HG02970 (cell line): ENCODE results near the gene RSKR.
"Not testable (repeated sequence)": the region's sequence is repeated elsewhere in the genome, so short reads cannot be mapped to it uniquely, and the experiment has no call there.

ENCODE experiments used
- ATAC-seq: cut with Tn5 transposase; IDR thresholded peaks from one replicate; pipeline ENCODE4 v1.9.1; 2021; ENCODE audit warnings: mild to moderate bottlenecking, moderate library complexity, moderate number of reproducible peaks; ENCODE audit not compliant: unreplicated experiment, low FRiP score

Gene RSKR

DNA sequence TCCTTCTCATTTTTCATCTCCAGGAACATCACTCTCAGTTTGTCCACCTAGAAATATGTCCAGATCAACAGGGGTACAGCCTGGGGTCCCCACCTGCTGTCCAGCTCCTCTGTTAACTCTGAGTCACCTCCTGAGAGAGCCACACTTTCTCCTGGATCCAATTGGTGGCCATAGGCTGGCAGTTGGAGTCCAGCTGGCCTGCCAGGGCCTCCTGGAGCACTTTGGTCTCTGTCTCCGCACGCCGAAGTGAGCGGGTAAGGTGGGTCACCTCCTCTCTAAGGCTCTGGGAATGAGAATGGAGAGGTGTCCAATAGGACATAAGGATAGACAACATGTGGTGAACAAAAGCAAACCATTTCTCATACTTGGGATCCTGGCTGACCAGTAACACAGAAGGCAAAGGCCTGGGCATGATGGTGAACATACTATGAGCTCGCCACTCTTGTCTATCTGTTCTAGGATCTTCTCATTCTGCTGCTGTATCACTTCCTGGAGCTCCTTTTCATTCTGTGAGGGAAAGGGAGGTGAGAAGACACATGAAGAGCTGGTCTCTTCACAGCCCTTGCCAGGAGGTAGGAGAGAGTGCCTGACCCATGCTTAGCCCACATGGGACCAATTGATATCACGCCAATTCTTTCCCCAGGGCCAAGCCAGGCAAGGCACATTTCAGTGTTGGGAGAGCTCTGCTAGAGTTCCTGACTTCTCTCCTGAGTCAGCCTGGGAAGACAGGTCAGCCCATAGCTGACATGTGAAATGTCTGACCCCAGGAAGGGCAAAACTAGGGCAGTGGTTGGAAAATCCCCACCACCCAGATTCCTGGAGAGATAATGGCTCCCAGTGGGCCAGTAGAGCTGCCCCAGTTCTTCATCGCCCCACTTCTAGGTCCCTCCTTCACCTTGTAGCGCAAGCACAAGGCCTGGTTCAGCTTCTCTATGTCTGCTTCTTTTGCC is 35.5 kb downstream of the RSKR start:
- ATAC-seq, result no peak

- ATAC-seq, result no peak
Measured at GRCh38 chr17:28577466-28577824, 36.5 kb downstream of the RSKR start.

- peak; percentile 82 for ATAC-seq
Measured at GRCh38 chr17:28576758-28577465, 37.1 kb downstream of the RSKR start, which contains the start of gene ALDOC. TSS of gene ALDOC (minus strand) at chr17:28576895. CDS start at chr17:28575532, 1,363 bp downstream.

DNA sequence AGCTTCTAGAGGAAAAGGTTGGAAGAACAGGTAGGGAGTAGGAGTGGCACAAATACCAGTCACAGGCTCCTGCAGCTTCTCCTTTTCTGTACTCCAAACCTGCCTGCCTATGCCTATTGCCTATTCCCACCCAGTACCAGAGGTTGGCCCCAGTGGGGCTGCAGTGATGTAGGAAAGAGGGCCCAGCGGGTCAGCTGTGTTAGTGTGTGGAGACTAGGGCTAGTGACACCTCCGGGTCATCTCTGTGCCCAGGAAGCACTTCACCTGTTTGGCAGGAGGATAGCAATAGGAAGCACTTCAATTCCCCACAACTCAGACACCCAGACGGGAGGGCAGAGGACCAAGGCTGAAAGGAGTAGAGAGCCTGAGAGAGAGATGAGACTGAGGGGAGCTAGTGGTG is 38.0 kb downstream of the RSKR start:
- ATAC-seq, result not testable (repeated sequence)

DNA sequence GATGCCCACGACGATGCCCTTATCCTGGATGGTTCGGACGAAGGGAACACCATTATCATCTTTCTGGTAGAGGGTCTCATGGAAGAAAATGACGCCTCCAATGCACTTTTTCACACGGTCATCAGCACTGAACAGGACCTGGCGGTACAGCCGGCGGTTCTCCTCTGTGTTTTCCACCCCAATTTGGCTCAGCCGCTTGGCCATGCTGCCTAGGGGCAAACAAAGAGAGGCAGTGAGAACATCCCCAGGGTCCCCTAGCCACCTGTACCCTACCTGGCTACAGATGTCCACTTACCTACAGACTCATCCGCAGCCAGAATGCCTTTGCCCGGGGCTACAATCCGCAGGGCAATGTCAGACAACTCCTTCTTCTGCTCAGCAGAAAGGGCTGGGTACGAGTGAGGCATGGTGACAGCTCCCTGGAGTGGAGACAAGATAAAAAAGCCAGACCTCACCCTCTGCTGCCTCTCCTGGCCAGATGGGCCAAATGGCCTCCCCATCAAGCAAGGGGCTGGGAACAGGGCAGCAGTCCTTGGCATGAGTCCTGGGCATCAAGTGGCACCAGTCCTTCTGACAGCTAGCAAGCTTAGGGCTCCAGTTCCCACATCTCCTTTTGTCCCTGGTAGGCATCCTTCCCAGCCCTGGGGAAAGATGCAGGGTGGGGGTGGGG is 38.7 kb downstream of the RSKR start:
- ATAC-seq, result no peak

DNA sequence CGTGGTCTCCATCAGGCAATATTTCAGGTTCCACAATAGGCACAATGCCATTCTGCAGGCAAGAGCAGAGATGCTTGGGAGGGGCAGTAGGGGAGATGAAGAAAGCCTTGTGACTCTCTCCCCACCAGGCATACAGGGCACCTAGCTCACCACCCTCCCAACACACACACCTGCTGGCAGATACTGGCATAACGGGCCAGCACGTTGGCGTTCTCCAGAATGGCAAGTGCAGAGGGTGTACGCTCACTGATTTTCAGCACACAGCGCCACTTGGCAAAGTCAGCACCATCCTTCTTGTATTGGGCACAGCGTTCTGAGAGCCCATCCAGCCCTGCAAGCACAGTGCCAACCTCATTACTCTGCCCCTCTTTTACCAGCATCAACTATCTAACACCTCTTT is 39.5 kb downstream of the RSKR start:
- no peak for ATAC-seq

- ATAC-seq, result no peak
Measured at GRCh38 chr17:28573966-28574480, 40.0 kb downstream of the RSKR start.

GRCh38 chr17:28573521-28573920 is 40.5 kb downstream of the RSKR start:
- ATAC-seq, result no peak

- ATAC-seq, result no peak
Measured at GRCh38 chr17:28573040-28573380, 41.0 kb downstream of the RSKR start.

- no peak for ATAC-seq
Measured at GRCh38 chr17:28572259-28573039, 41.5 kb downstream of the RSKR start.

- ATAC-seq, result peak; percentile 70
Measured at GRCh38 chr17:28571361-28572122, 42.4 kb downstream of the RSKR start, which contains the start of gene PIGS. TSS of gene PIGS (minus strand) at chr17:28571524. CDS start at chr17:28571496, 28 bp downstream.

- peak; percentile 12 for ATAC-seq
Measured at GRCh38 chr17:28570716-28571360, 43.1 kb downstream of the RSKR start.

DNA sequence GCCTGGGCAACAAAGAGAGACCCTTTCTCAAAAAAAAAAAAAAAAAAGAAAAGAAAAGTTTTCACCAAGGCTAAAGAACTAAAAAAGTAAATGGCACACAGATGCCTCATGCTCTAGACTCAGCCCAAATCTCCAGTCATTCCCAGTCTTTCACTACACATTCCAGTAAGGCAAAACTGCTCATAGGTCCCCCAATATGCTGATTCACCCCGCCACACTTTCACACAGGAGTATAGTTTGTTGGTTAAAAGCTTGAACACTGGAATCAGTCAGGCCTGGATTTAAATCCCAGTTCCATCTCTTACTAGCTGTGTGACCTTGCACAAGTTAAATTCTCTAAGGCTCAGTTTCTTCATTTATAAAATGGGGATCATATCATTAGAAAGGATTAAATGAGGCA is 44.5 kb downstream of the RSKR start:
- no peak for ATAC-seq

DNA sequence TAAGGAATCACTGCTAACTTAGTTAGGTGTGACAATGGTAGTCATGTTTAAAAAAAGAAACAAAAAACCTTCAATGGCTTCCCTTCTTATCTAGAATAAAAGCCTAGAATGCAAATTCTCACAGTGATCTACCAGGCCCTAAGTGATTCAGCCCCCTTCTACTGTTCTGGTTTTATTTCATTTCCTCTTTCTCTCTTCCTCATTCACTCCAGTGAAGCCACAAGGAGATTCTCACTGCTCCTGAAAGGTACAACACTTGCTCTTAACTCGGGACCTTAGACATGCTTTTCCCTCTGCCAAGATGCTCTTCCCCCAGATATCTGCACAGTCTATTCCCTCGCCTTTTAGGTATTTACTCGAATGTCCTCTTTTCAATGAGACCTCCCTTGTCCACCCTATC is 46.4 kb downstream of the RSKR start:
- no peak for ATAC-seq

GRCh38 chr17:28563475-28563874 is 50.5 kb downstream of the RSKR start:
- ATAC-seq, result no peak
